ENCODE measurements around the gene GPX2. TPM values are rescaled to one million over a fixed set of nuclear protein-coding genes. Genes with fewer than 3 reads are reported as not detected.

The GPX2 gene
- total RNA-seq, 2 experiments from 2014 or later, result not detected

DNA sequence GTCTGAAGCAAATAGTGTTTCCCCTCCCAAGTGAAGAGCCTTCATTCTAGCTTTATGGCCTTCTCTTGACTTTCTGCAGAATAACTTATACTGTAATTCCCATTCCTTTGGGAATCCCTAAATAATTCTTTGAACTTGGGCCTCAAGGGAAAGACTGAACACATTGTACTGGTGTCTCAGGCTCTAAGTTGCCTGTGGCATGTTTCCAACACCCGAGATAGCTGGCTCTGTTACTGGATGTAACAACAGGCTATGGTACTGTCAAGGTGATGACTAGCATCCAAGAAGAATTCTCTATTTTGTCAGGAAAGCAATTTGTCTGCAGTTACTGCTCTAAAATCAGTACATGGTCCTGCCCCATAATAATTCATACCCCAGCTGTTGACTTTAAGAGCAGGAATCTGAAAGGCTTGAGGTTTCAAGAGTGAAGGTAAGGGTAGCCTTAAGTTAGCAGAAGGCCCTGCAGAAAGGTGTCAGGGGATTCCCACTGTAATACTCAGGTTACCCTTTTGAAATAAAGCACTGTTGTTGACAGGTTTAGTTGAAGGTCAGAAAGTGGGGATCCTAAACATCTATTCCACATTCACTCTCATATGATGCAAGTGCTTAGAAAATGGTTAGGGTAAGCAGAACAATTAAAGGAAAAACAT lies 5.2 kb downstream of the GPX2 start:
- Mint-ChIP-seq H3K27ac (peak overlapping the region; percentile 3), H3K36me3 (peaks cover 29% of the 10 kb centered on the region), H3K4me3 (no peak overlapping the region), H3K4me1 (peaks cover 47% of the 10 kb centered on the region), H3K27me3 (no peaks in the 10 kb centered on the region), H3K9me3 (no peaks in the 10 kb centered on the region)
- no peak for DNase-seq

DNA sequence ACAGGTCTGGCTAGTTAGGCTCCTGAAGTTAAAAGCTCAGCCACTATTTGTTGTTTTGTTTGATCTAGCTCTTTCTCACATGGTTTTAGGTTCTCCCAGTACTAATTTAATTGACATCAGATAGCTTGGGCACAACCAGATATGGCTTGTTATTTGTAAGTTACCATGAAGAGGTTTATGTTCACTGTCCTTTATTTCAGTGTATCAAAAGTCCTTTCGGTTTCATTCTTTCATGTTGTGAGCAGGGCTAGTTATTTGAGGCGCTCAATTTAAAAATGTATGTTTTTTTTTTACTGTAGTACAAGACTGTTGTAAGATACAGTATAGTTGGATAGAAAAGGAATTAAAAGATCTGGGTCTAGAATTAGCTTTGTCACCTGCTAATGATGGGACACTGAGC lies 7.0 kb downstream of the GPX2 start:
- Mint-ChIP-seq H3K36me3 (peaks cover 34% of the 10 kb centered on the region), H3K27me3 (no peaks in the 10 kb centered on the region), H3K4me1 (peaks cover 54% of the 10 kb centered on the region)

DNA sequence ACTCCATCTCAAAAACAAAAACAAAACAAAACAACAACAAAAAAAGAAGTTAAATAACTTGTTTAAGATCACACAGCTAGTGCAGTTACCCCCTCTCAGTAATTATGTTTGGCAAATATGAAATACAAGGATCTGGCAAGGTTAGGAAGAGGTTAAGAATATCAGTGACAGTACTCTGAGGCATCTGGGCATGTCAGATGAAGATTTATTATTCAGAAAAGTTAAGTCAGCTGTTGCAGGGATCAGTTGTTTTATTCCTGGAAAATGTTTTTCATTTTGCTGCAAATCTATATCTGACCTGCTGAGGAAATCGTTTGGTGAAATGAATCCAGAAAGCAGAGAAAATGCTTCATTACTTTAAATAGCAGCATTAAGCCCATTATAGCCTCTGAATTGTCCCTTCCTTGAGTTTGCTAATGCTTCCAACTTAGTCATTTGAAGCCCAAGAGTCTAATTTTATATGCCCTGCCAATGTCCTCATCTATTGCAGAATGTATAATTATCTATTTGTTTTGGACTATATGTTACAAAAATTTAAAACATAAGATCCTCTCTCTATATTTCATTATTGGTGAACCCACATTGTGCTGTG lies 8.1 kb downstream of the GPX2 start:
- Mint-ChIP-seq H3K4me1 (peaks cover 51% of the 10 kb centered on the region), H3K36me3 (peaks cover 35% of the 10 kb centered on the region)

More for the DNA sequence above, 7.0 kb downstream of the GPX2 start:
- DNase-seq, result no peak
- H3K27ac Mint-ChIP-seq, result peak overlapping the region; percentile 34
- no peak overlapping the region for H3K4me3 Mint-ChIP-seq
- H3K9me3 Mint-ChIP-seq, result no peaks in the 10 kb centered on the region

DNA sequence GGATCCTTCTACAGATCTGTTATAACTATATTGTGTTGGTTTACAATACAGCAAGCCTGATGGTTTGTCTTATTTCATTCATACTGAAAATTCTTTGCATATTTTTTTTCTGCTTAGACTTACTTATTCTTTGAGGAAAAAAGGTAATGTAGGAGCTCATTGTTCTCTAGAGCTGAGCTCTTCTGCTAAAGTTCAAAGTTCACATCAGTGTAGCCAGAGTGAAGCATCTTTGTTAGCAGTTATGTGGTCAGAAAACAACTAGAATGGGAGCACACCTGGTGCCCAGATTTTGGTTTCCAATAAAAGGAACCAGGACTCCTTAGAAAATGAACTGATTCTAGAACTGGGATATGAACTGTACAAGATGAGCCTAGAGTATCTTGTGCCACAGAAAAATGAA lies 10.3 kb downstream of the GPX2 start:
- Mint-ChIP-seq H3K27ac (no peak overlapping the region), H3K36me3 (peaks cover 34% of the 10 kb centered on the region), H3K27me3 (no peaks in the 10 kb centered on the region), H3K9me3 (no peaks in the 10 kb centered on the region), H3K4me3 (no peak overlapping the region), H3K4me1 (peaks cover 39% of the 10 kb centered on the region)
- DNase-seq, result no peak

More for the DNA sequence above, 8.1 kb downstream of the GPX2 start:
- no peaks in the 10 kb centered on the region for H3K27me3 Mint-ChIP-seq
- no peak overlapping the region for H3K4me3 Mint-ChIP-seq
- no peaks in the 10 kb centered on the region for H3K9me3 Mint-ChIP-seq
- no peak overlapping the region for H3K27ac Mint-ChIP-seq
- DNase-seq, result no peak

DNA sequence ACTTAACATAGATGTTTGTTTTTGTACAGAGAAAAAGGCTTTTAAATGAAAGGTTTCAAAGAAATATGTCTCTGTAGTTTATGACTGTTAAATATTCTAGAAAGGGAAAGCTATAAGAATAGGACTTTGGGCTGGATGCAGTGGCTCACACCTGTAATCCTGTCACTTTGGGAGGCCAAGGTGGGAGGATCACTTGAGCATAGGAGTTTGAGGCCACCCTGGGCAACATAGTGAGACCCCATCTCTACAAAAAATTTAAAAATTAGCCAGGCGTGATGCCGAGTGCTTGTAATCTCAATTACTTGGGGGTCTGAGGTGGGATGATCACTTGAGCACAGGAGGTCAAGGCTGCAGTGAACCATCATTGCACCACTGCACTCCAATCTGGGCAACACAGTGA lies 11.4 kb downstream of the GPX2 start:
- Mint-ChIP-seq H3K4me3 (no peak overlapping the region), H3K4me1 (peaks cover 41% of the 10 kb centered on the region), H3K27ac (no peak overlapping the region), H3K36me3 (peaks cover 38% of the 10 kb centered on the region), H3K9me3 (no peaks in the 10 kb centered on the region), H3K27me3 (no peaks in the 10 kb centered on the region)
- no peak for DNase-seq

DNA sequence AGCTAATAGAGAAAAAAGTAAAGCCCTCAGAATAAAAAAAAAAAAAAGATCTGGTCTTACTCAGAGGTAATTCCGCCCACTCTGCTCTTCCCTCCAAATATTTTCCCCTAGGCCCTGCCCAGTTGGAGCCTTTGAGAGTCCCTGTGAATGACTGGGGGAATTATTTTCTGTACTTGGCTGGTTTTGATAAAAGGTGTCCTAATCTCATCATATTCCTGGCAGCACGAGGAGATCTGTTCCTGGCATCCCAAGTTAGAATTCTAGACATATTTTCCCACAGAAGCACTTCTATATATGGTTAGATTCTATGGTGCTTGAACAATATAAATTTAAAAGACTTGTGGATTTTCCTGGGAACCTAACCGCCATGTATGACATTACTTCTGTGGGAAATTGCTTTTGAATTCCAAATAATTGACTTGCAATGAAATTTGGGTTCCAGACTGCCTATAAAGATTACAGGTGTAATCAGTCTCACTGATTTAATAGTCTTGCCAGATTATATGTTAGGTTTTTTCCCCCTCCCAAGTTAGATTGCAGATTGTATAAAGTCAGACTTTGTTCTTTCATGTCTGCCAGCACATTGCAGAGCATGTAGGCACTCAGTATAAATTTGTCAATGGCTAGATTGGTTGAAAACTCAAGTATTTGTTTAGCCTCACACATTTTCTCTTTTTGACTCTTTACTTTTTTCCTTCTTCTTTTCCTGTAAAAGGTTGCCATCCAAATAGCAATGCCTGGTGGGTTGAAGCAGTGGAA lies 12.3 kb downstream of the GPX2 start:
- DNase-seq, result no peak
- H3K4me3 Mint-ChIP-seq, result no peak overlapping the region
- H3K9me3 Mint-ChIP-seq, result no peaks in the 10 kb centered on the region
- peaks cover 38% of the 10 kb centered on the region for H3K4me1 Mint-ChIP-seq
- H3K27ac Mint-ChIP-seq, result peak overlapping the region; percentile 70
- peaks cover 41% of the 10 kb centered on the region for H3K36me3 Mint-ChIP-seq
- no peaks in the 10 kb centered on the region for H3K27me3 Mint-ChIP-seq

DNA sequence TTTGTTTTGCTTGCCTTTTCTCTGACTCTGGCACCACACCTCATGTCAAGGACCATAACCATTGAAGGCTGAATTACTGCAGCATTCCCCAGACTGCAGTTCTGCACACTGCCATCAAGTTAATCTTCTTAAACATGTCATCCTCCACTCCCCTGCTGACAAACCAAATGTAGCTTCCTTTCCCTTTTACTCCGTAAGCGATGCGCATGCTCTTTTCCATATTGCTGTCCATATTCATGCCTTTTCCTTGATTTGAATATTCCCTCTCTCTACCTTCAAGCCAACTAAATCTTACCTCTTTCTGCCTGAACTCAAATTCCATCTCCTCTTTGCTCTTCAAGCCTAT lies 13.6 kb downstream of the GPX2 start:
- Mint-ChIP-seq H3K27ac (no peak overlapping the region), H3K4me1 (peaks cover 37% of the 10 kb centered on the region), H3K9me3 (no peaks in the 10 kb centered on the region), H3K36me3 (peaks cover 42% of the 10 kb centered on the region), H3K4me3 (no peak overlapping the region), H3K27me3 (no peaks in the 10 kb centered on the region)
- DNase-seq, result no peak

DNA sequence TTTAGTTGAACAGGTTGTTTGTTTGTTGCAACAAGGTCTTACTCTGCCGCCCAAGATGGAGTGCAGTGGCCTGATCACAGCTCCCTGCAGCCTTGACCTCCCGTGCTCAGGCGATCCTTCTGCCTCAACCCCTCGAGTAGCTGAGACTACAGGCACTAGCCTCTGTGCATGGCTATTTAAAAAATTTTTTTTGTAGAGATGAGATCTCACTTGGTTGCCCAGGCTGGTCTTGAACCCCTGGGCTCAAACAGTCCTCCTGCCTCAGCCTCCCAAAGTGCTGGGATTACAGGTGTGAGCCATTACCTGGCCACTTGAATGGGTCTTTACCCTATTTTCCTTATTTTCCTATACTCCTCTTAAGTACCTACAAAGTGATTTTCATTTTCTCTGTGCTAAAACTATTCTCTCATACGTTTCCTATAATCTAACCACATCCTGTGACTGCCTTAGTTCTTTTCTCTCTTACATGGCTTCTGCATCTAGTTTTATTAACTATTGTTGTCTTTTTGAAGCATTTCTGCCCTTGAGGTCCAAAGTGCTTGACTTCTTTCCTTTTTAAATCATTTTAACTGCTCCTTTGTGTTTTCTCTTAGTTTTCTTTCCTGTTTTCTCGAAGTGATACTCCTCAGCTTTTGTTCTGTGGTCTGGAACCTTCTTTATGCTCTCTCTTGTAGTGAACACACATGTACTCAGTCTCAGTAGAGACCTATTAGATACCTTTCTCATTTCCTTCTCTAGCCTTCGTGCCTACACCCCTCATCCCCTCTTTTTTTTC lies 14.1 kb downstream of the GPX2 start:
- Mint-ChIP-seq H3K27ac (no peak overlapping the region), H3K27me3 (no peaks in the 10 kb centered on the region), H3K4me3 (no peak overlapping the region), H3K4me1 (peaks cover 42% of the 10 kb centered on the region), H3K36me3 (peaks cover 45% of the 10 kb centered on the region), H3K9me3 (no peaks in the 10 kb centered on the region)
- no peak for DNase-seq

DNA sequence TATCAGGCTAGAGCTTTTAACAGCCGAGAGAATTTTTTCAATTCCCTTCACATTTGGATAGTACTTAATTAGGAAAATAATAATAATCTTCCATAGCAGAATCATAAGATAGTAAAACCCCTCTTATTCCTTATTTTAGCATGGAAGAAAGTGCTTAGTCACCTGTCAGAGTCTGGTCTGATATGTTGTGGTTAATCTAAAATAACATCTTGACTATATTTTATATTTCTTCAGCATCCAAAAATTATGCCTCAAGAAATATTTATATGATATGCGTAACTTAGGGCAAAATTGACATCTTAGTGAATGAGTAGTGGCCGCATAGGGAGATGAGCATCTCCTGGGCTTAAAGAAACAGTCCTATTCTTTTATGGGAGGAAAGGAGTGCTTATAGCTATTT lies 15.5 kb downstream of the GPX2 start:
- Mint-ChIP-seq H3K4me3 (no peak overlapping the region), H3K27ac (peak overlapping the region; percentile 43), H3K9me3 (no peaks in the 10 kb centered on the region), H3K36me3 (peaks cover 38% of the 10 kb centered on the region), H3K4me1 (peaks cover 39% of the 10 kb centered on the region), H3K27me3 (no peaks in the 10 kb centered on the region)
- DNase-seq, result no peak

DNA sequence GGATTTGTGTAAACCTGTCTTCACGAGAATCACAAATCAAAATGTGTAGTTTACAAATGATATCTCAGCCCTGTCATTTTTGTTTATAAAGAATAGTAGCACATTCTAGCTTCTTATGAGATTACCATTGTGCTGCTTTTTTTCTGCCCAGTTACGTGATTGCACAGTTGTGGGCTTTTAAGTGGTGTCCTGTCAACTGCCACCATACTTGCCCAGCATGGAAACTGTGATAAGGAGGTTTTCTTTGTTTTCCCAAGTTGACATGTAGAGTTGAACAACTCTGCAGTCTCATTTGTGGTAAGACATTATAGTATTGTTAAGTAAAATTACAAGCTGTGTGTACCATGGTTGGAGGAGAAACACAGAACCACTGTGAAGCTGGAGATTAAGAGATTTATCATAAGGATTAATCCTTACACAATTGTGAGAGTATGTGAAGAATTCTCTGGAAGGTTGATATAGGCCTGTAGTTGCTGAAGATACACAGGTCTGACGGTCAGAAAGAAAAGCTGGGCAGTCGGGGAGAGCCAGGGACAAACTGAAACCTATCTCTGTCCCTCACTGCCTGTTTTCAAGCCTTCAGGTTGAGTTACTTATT lies 16.0 kb downstream of the GPX2 start:
- H3K27ac Mint-ChIP-seq, result peak overlapping the region; percentile 40

DNA sequence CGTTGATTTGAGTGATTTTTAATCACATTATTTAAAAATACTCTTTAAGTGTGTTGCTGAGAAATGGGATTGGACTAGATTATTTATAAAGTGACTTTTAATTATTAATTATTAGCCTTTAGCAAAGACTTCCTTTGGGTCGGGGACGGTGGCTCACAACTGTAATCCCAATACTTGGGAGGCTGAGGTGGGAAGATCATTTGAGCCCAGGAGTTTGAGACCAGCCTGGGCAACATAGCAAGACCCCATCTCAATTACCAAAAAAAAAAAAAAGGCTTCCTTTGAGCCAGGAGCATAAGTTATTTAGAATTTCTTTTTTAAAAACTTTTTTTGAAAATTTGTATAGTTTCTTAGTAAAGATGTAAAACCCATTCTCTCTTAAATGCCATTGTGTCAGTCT lies 19.5 kb downstream of the GPX2 start:
- H3K36me3 Mint-ChIP-seq, result peaks cover 53% of the 10 kb centered on the region
- DNase-seq, result no peak
- peaks cover 7% of the 10 kb centered on the region for H3K9me3 Mint-ChIP-seq
- H3K27ac Mint-ChIP-seq, result no peak overlapping the region
- no peaks in the 10 kb centered on the region for H3K27me3 Mint-ChIP-seq
- H3K4me1 Mint-ChIP-seq, result peaks cover 61% of the 10 kb centered on the region
- no peak overlapping the region for H3K4me3 Mint-ChIP-seq

More for the DNA sequence above, 16.0 kb downstream of the GPX2 start:
- H3K4me3 Mint-ChIP-seq, result no peak overlapping the region
- no peaks in the 10 kb centered on the region for H3K27me3 Mint-ChIP-seq
- no peak for DNase-seq
- peaks cover 44% of the 10 kb centered on the region for H3K36me3 Mint-ChIP-seq
- H3K9me3 Mint-ChIP-seq, result peaks cover 4% of the 10 kb centered on the region
- peaks cover 42% of the 10 kb centered on the region for H3K4me1 Mint-ChIP-seq

DNA sequence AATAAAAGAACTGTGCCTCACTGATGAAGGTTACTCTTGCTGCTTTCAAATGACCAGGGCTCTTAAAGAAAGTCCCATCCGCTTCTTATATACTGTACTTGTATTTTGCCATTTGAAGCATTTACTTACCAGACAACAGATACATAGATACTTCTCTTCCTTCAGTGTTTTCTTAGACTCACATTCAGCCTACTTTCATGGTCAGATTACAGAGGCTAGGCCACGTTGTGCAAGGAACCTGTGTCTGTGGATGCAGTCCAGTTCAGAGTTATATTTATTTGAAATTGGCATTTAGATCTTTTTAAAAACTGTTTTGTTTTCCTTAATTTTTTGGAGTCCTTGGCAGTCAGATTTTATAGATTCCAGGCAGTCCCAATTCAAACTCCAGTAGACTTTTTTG lies 22.1 kb downstream of the GPX2 start:
- Mint-ChIP-seq H3K36me3 (peaks cover 58% of the 10 kb centered on the region), H3K9me3 (peaks cover 8% of the 10 kb centered on the region), H3K27me3 (no peaks in the 10 kb centered on the region), H3K4me1 (peaks cover 62% of the 10 kb centered on the region), H3K27ac (peak overlapping the region; percentile 6), H3K4me3 (no peak overlapping the region)
- no peak for DNase-seq

DNA sequence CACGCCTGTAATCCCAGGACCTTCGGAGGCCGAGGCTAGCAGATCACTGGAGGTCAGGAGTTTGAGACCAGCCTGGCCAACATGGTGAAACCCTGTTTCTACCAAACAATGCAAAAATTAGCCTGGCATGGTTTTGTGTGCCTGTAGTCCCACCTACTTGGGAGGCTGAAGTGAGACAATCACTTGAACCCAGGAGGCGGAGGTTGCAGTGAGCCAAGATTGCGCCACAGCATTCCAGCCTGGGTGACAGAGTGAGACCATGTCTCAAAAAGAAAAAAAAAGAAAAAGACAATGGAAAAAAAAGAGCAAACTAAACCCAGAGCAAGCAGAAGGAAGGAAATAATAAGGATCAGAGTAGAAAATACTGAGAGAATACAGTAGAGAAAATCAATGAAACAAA lies 22.9 kb downstream of the GPX2 start:
- Mint-ChIP-seq H3K4me1 (peaks cover 66% of the 10 kb centered on the region), H3K4me3 (no peak overlapping the region), H3K36me3 (peaks cover 64% of the 10 kb centered on the region)

DNA sequence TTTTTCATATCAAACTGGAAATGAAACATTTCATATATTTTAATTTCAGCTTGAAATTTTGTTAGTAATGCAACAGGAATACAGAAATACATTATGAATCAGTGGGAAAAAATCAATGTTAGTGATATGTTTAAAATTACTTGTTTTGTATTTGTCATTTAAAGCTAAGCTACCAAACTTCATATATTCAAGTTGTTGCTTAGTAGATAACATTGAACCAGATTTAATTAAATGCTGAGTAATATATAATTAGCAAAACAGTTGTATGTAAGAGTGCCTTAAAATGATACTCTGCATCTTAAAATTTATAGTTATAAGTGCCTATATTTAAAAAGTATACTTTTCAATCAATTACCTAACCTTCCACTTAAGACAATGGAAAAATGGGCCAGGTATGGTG lies 23.3 kb downstream of the GPX2 start:
- peaks cover 8% of the 10 kb centered on the region for H3K9me3 Mint-ChIP-seq
- peaks cover 62% of the 10 kb centered on the region for H3K4me1 Mint-ChIP-seq
- peaks cover 62% of the 10 kb centered on the region for H3K36me3 Mint-ChIP-seq
- H3K27ac Mint-ChIP-seq, result no peak overlapping the region
- DNase-seq, result no peak
- H3K27me3 Mint-ChIP-seq, result no peaks in the 10 kb centered on the region
- H3K4me3 Mint-ChIP-seq, result no peak overlapping the region

More for the DNA sequence above, 22.9 kb downstream of the GPX2 start:
- H3K27me3 Mint-ChIP-seq, result no peaks in the 10 kb centered on the region
- H3K9me3 Mint-ChIP-seq, result peaks cover 8% of the 10 kb centered on the region
- no peak for DNase-seq
- H3K27ac Mint-ChIP-seq, result peak overlapping the region; percentile 32

DNA sequence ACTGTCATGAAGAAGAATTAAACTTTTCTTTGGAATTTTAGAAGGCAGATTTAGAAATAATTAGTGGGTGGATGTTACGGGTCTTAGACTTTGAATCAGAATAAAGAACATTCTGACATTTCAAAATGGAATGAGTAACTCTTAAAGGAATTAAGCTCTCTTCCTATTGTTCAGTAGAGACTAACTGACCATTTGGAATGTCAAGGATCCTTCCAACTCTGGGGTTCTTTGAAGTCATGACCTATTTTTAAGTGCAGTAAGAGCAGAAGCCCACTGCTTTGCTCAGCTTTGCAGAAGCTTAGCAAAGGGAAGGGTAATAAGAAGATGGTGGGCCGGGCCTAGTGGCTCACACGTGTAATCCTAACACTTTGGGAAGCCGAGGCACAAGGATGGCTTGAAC lies 24.3 kb downstream of the GPX2 start:
- H3K27ac Mint-ChIP-seq, result no peak overlapping the region
- H3K27me3 Mint-ChIP-seq, result no peaks in the 10 kb centered on the region
- peaks cover 56% of the 10 kb centered on the region for H3K36me3 Mint-ChIP-seq
- H3K4me1 Mint-ChIP-seq, result peaks cover 62% of the 10 kb centered on the region
- no peak for DNase-seq
- no peak overlapping the region for H3K4me3 Mint-ChIP-seq
- H3K9me3 Mint-ChIP-seq, result peaks cover 8% of the 10 kb centered on the region

Data from activated naive CD8-positive, alpha-beta T cell treated with anti-CD3 and anti-CD28 coated beads for 36 hours (primary cell).